Lower lobe of right lung (tissue), 2 donors: Measurements from ENCODE around the gene APPL2. TPM values are rescaled to one million over a fixed set of nuclear protein-coding genes. Genes with fewer than 3 reads are reported as not detected.
"Not testable (repeated sequence)": the region's sequence is repeated elsewhere in the genome, so short reads cannot be mapped to it uniquely, and the experiment has no call there.

Experiments
- ATAC-seq, 2 donors: fragments of 200-7000 bp; cut with Tn5 transposase; one replicate each; pipeline ENCODE4 v1.9.1; 2020 to 2022; ENCODE audit warnings: mild to moderate bottlenecking in 2 of 2, moderate library complexity in 2 of 2
- DNase-seq: peaks from one replicate; pipeline ENCODE4 v3.0.0-alpha.2; 2020
- H3K27ac ChIP-seq: fragments of 200-600 bp; one replicate; pipeline ENCODE4 v1.8.0; 2022
- H3K27me3 ChIP-seq: fragments of 200-600 bp; one replicate; pipeline ENCODE4 v1.8.0; 2022; ENCODE audit warnings: low read depth
- H3K36me3 ChIP-seq: fragments of 200-600 bp; one replicate; pipeline ENCODE4 v1.8.0; 2022; ENCODE audit warnings: mild to moderate bottlenecking
- H3K4me1 ChIP-seq: fragments of 200-600 bp; one replicate; pipeline ENCODE4 v1.8.0; 2022
- H3K4me3 ChIP-seq: fragments of 200-600 bp; one replicate; pipeline ENCODE4 v1.8.0; 2022; ENCODE audit warnings: mild to moderate bottlenecking
- H3K9me3 ChIP-seq: fragments of 200-600 bp; one replicate; pipeline ENCODE4 v1.8.0; 2022
- intact Hi-C: fragments of 100-400 bp; cut with DNase I; formaldehyde crosslinking; loops from one replicate; pipeline ENCODE4 v1.11.0; 2022
- total RNA-seq: library from RNA; stranded (reverse); fragmentation: NEBNext Ultra II Directional; extraction: Animal tissue kit (Norgen Biotek cat#: 25700); gene quantifications from one replicate; pipeline ENCODE4 v1.2.1, GENCODE V29; 2021
- TF ChIP-seq, protein P1 (sequence below): fragments of 200-600 bp; IDR thresholded peaks from one replicate; pipeline ENCODE4 v1.8.0; 2022; ENCODE audit warnings: antibody characterized with exemption, mild to moderate bottlenecking
- donor health status: DM: no; HTN: yes; CAD: no; lungs with severe emphysema.

The APPL2 gene
- total RNA-seq, 1 donor from 2014 or later = 34.0 TPM

DNA sequence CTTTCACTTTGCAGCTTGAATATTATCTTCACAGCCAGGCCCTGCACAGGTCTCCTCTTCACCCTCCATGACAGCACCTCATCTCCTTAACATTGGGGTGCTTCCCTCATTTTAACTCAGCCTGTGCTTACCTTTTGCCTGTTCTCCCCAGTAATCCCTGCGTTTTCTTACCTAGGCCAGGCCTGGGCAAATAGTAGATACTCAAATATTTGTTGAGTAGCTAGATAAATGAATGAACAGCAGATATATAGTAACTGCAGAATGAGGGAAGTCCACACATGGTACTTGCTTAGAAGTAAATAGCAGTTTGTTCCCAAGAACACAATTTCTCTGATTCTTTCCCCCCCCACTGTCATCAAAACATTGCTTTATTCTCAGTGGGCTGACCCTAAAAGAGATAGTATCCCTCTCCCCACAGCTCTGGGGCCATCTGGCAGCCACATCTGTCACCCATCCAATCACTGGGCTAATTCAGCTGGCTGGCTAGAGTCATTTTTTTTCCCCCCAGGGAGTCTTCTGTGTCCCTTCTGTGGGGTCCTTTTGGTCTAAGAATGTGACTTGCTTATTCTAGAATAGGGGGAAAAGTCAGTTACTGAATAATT is 43.2 kb downstream of the APPL2 start:
- TF ChIP-seq, protein P1, sequence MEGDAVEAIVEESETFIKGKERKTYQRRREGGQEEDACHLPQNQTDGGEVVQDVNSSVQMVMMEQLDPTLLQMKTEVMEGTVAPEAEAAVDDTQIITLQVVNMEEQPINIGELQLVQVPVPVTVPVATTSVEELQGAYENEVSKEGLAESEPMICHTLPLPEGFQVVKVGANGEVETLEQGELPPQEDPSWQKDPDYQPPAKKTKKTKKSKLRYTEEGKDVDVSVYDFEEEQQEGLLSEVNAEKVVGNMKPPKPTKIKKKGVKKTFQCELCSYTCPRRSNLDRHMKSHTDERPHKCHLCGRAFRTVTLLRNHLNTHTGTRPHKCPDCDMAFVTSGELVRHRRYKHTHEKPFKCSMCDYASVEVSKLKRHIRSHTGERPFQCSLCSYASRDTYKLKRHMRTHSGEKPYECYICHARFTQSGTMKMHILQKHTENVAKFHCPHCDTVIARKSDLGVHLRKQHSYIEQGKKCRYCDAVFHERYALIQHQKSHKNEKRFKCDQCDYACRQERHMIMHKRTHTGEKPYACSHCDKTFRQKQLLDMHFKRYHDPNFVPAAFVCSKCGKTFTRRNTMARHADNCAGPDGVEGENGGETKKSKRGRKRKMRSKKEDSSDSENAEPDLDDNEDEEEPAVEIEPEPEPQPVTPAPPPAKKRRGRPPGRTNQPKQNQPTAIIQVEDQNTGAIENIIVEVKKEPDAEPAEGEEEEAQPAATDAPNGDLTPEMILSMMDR = no peak
- intact Hi-C loops = no loop called here
- no peaks in the 10 kb centered on the region for H3K9me3 ChIP-seq
- H3K36me3 ChIP-seq = peaks cover 99% of the 10 kb centered on the region
- H3K27ac ChIP-seq = no peak overlapping the region
- H3K4me3 ChIP-seq = no peak overlapping the region
- no peaks in the 10 kb centered on the region for H3K27me3 ChIP-seq
- H3K4me1 ChIP-seq = no peaks in the 10 kb centered on the region
- ATAC-seq = no peak
- DNase-seq = no peak

DNA sequence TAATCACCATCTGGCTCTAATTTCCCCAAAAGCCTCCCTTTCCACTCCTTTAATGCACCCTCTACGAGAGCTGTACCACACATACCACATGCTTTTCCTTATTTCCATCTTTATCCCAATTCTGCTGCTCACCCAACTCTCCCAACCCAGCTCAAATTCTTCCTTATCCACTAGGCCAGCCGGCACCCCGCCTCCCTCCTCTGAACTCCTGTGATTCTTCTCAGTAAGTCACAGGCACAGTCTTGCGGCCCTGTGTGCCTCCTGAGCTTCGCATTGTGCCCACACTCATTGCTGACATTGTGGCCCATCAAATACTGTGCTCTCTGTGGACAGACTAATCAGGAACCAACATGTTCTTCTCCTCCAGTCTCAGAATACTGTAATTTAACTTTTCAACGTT is 45.4 kb downstream of the APPL2 start:
- no peak for DNase-seq
- H3K27ac ChIP-seq = no peak overlapping the region
- intact Hi-C loops = no loop called here
- TF ChIP-seq, protein P1 = no peak
- no peaks in the 10 kb centered on the region for H3K27me3 ChIP-seq
- ATAC-seq = no peak
- peaks cover 98% of the 10 kb centered on the region for H3K36me3 ChIP-seq
- no peak overlapping the region for H3K4me3 ChIP-seq
- H3K4me1 ChIP-seq = no peaks in the 10 kb centered on the region
- no peaks in the 10 kb centered on the region for H3K9me3 ChIP-seq

DNA sequence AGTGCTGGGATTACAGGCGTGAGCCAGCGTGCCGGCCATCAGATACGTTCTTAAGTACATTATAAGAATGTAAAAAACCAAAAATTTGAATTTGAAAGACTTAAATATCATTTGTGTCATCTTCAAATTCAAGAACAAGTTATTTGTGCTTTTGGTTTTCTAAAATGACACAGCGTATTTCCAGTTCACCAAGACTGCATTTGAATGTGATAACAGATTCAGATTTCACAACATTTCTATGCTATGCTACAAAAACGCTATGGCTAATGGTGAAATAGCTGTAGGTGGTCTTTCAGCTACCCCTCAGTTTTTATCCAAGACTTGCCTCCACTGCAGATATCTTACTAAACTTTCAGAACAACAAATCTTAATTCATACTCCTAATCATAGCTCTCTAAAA is 46.7 kb downstream of the APPL2 start:
- H3K27me3 ChIP-seq = no peaks in the 10 kb centered on the region
- intact Hi-C loops = no loop called here
- H3K4me1 ChIP-seq = no peaks in the 10 kb centered on the region
- ATAC-seq (no peak), DNase-seq (no peak)
- H3K36me3 ChIP-seq = peaks cover 98% of the 10 kb centered on the region
- H3K27ac ChIP-seq = no peak overlapping the region
- no peaks in the 10 kb centered on the region for H3K9me3 ChIP-seq
- no peak overlapping the region for H3K4me3 ChIP-seq
- TF ChIP-seq, protein P1 = no peak

DNA sequence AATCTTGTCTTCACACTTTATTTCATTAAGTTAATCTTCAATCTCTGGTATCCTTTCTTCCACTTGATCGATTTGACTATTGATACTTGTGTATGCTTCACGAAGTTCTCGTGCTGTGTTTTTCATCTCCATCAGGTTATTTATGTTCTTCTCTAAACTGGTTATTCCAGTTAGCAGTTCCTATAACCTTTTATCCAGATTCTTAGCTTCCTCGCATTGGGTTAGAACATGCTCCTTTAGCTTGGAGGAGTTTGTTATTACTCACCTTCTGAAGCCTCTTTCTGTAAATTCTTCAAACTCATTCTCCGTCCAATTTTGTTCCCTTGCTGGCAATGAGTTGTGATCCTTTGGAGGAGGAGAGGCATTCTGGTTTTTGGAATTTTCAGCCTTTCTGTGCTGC is 52.0 kb downstream of the APPL2 start:
- H3K27me3 ChIP-seq, H3K27ac ChIP-seq, ATAC-seq, DNase-seq, H3K4me3 ChIP-seq, H3K4me1 ChIP-seq, H3K9me3 ChIP-seq, intact Hi-C loops: not testable (repeated sequence)
- peaks cover 54% of the 10 kb centered on the region for H3K36me3 ChIP-seq

DNA sequence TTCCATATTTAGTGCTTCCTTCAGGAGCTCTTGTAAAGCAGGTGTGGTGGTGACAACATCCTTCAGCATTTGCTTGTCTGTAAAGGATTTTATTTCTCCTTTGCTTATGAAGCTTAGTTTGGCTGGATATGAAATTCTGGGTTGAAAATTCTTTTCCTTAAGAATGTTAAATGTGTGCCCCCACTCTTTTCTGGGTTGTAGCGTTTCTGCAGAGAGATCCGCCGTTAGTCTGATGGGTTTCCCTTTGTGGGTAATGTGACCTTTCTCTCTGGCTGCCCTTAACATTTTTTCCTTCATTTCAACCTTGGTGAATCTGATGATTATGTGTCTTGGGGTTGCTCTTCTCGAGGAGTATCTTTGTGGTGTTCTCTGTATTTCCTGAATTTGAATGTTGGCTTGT is 52.6 kb downstream of the APPL2 start:
- H3K4me3 ChIP-seq, intact Hi-C loops, H3K9me3 ChIP-seq, DNase-seq, H3K27me3 ChIP-seq, H3K4me1 ChIP-seq, ATAC-seq, H3K27ac ChIP-seq: not testable (repeated sequence)
- peaks cover 51% of the 10 kb centered on the region for H3K36me3 ChIP-seq

DNA sequence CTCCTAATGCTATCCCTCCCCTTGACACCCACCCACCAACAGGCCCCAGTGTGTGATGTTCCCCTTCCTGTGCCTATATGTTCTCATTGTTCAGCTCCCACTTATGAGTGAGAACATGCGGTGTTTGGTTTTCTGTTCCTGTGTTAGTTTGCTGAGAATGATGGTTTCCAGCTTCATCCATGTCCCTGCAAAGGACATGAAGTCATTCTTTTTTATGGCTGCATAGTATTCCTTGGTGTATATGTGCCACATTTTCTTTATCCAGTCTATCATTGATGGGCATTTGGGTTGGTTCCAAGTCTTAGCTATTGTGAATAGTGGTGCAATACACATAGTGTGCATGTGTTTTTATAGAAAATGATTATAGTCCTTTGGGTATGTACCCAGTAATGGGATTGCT is 56.9 kb downstream of the APPL2 start:
- H3K4me3 ChIP-seq, DNase-seq, intact Hi-C loops, H3K27ac ChIP-seq, H3K4me1 ChIP-seq, H3K27me3 ChIP-seq, H3K9me3 ChIP-seq, ATAC-seq: not testable (repeated sequence)
- H3K36me3 ChIP-seq = peaks cover 51% of the 10 kb centered on the region

DNA sequence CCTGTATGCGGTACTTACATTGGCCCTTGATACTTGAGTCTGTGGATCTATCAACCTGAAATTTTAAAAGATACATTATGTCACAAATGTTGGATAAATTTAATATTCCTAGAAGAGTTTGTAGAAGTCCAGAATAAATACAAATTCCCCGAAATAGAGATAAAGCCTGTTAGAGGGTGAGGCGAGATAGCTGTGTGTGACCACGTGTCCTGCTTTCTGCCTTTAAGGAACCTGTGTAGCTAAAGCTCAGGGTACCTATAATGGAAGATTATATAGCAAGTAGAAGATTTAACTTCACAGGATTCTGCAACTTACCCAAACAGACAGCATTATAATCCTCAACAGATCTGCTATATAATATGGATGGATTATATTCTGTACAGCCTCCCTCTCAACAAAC is 58.8 kb downstream of the APPL2 start:
- Histone ChIP-seq H3K27me3 (no peaks in the 10 kb centered on the region), H3K27ac (no peak overlapping the region), H3K9me3 (no peaks in the 10 kb centered on the region), H3K4me3 (no peak overlapping the region), H3K4me1 (no peaks in the 10 kb centered on the region), H3K36me3 (peaks cover 64% of the 10 kb centered on the region)
- no peak for DNase-seq
- TF ChIP-seq, protein P1 = no peak
- intact Hi-C loops = no loop called here
- no peak for ATAC-seq
